OCI-LY7 (cell line): Measurements from ENCODE around the gene ZFP30. TPM values are rescaled to one million over a fixed set of nuclear protein-coding genes. Genes with fewer than 3 reads are reported as not detected.

Experiments used
- BruUV-seq: library from RNA; stranded (reverse); fragments of 400-500 nt; replicated peaks from 2 replicates; lab custom pipeline; 2021; lab: Mats Ljungman, UMichigan
- CTCF ChIA-PET: fragments of 300-600 bp; sonication (Branson Sonifier 250); formaldehyde crosslinking; loops from one replicate; lab custom pipeline; 2022; ENCODE audit warnings: antibody characterized with exemption; ENCODE audit not compliant: unreplicated experiment; lab: Charles Lee
- POLR2A ChIA-PET: fragments of 300-600 bp; sonication (Branson Sonifier 250); formaldehyde crosslinking; loops from one replicate; lab custom pipeline; 2022; ENCODE audit warnings: antibody characterized with exemption; lab: Charles Lee
- DNase-seq: peaks from one replicate; pipeline ENCODE4 v3.0.0-alpha.2; 2015; ENCODE audit warnings: low spot score
- H2AFZ ChIP-seq: fragments of 200-600 bp; sonication (generic), shearing (Covaris generic); 2 replicates; pipeline ENCODE4 v1.6.1; 2014; ENCODE audit warnings: mild to moderate bottlenecking, antibody characterized with exemption, low read length, moderate library complexity
- H3K27ac ChIP-seq: fragments of 200-600 bp; sonication (generic); 2 replicates; pipeline ENCODE4 v1.5.1; 2014; ENCODE audit warnings: mixed run types, low read depth, mild to moderate bottlenecking, moderate library complexity, low read length, inconsistent platforms; ENCODE audit not compliant: poor library complexity, severe bottlenecking
- H3K36me3 ChIP-seq: fragments of 200-600 bp; sonication (generic); 2 replicates; pipeline ENCODE4 v1.6.1; 2014; ENCODE audit warnings: mild to moderate bottlenecking, antibody characterized with exemption, low read length, moderate library complexity, mixed read lengths; ENCODE audit not compliant: insufficient read depth
- H3K4me1 ChIP-seq: fragments of 200-600 bp; sonication (generic); 2 replicates; pipeline ENCODE4 v1.5.1; 2014; ENCODE audit warnings: mild to moderate bottlenecking, low read length; ENCODE audit not compliant: insufficient read depth, poor library complexity, severe bottlenecking
- H3K4me2 ChIP-seq: fragments of 200-600 bp; sonication (generic); 2 replicates; pipeline ENCODE4 v1.6.1; 2014; ENCODE audit warnings: mild to moderate bottlenecking, low read length
- H3K4me3 ChIP-seq: fragments of 200-600 bp; sonication (generic); 2 replicates; pipeline ENCODE4 v1.5.1; 2014; ENCODE audit warnings: mild to moderate bottlenecking, low read depth, low read length; ENCODE audit not compliant: poor library complexity, severe bottlenecking
- H3K79me2 ChIP-seq: fragments of 200-600 bp; sonication (generic); 2 replicates; pipeline ENCODE4 v1.6.1; 2016; ENCODE audit warnings: low read depth, mild to moderate bottlenecking, low read length, moderate library complexity, mixed read lengths; ENCODE audit not compliant: insufficient read depth
- H3K9me2 ChIP-seq: fragments of 200-600 bp; sonication (generic); 2 replicates; pipeline ENCODE4 v1.6.1; 2016; ENCODE audit warnings: mild to moderate bottlenecking, low read length, mixed read lengths; ENCODE audit not compliant: insufficient read depth
- H3K9me3 ChIP-seq: fragments of 200-600 bp; sonication (generic); 2 replicates; pipeline ENCODE4 v1.6.1; 2014; ENCODE audit warnings: mild to moderate bottlenecking, mixed run types, low read length, mixed read lengths
- H4K20me1 ChIP-seq: fragments of 200-600 bp; sonication (generic); 2 replicates; pipeline ENCODE4 v1.6.1; 2014; ENCODE audit warnings: mild to moderate bottlenecking, antibody characterized with exemption, low read length, moderate library complexity, mixed read lengths; ENCODE audit not compliant: insufficient read depth
- EZH2phosphoT487 ChIP-seq: fragments of 200-600 bp; sonication (generic); IDR thresholded peaks from 2 replicates; pipeline ENCODE4 v1.6.1; 2018; ENCODE audit warnings: low read depth, borderline replicate concordance, mild to moderate bottlenecking, mixed run types, antibody characterized with exemption, low read length, moderate library complexity, mixed read lengths
- intact Hi-C: fragments of 100-400 bp; cut with micrococcal nuclease; formaldehyde crosslinking; loops from one replicate; pipeline ENCODE4 v1.10.0; 2022; ENCODE audit not compliant: unreplicated experiment
- total RNA-seq, 2 experiments: library from RNA; depleted of rRNA in 1 of 2; stranded (reverse); fragments of >200 nt in 1 of 2; shearing (Covaris generic) in 1 of 2; gene quantifications; 2 replicates each; pipeline ENCODE4 v1.2.3, GENCODE V29; 2014 to 2022
- TF ChIP-seq, protein P1 (sequence below): fragments of 200-600 bp; sonication (generic); conservative IDR thresholded peaks from 2 replicates; pipeline ENCODE4 v1.5.1; 2014; ENCODE audit warnings: mild to moderate bottlenecking, antibody characterized with exemption, low read length, moderate library complexity, mixed read lengths

ZFP30 gene
- total RNA-seq, 2 experiments from 2014 or later, result 6.2 to 12.8 TPM

- no peaks in the 10 kb centered on the region for H3K79me2 ChIP-seq
- ChIA-PET CTCF (no interaction called here), POLR2A (no interaction called here)
- no peak overlapping the region for H2AFZ ChIP-seq
- H4K20me1 ChIP-seq, result no peaks in the 10 kb centered on the region
- intact Hi-C loops, result no loop called here
- BruUV-seq, result no TSS peak
- no peak overlapping the region for H3K27ac ChIP-seq
- DNase-seq, result no peak
- no peaks in the 10 kb centered on the region for H3K4me1 ChIP-seq
- H3K9me3 ChIP-seq, result peaks cover 12% of the 10 kb centered on the region
- no peaks in the 10 kb centered on the region for H3K9me2 ChIP-seq
- TF ChIP-seq EZH2phosphoT487, result no peak
- TF ChIP-seq, protein P1, sequence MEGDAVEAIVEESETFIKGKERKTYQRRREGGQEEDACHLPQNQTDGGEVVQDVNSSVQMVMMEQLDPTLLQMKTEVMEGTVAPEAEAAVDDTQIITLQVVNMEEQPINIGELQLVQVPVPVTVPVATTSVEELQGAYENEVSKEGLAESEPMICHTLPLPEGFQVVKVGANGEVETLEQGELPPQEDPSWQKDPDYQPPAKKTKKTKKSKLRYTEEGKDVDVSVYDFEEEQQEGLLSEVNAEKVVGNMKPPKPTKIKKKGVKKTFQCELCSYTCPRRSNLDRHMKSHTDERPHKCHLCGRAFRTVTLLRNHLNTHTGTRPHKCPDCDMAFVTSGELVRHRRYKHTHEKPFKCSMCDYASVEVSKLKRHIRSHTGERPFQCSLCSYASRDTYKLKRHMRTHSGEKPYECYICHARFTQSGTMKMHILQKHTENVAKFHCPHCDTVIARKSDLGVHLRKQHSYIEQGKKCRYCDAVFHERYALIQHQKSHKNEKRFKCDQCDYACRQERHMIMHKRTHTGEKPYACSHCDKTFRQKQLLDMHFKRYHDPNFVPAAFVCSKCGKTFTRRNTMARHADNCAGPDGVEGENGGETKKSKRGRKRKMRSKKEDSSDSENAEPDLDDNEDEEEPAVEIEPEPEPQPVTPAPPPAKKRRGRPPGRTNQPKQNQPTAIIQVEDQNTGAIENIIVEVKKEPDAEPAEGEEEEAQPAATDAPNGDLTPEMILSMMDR, result no peak
- H3K4me2 ChIP-seq, result no peak overlapping the region
- H3K36me3 ChIP-seq, result peaks cover 33% of the 10 kb centered on the region
- no peak overlapping the region for H3K4me3 ChIP-seq
These were observed 40.1 kb upstream of the ZFP30 start for GRCh38 chr19:37695144-37695899.

- H3K9me3 ChIP-seq, result no peaks in the 10 kb centered on the region
- no peak overlapping the region for H3K27ac ChIP-seq
- H2AFZ ChIP-seq, result no peak overlapping the region
- peaks cover 11% of the 10 kb centered on the region for H3K36me3 ChIP-seq
- CTCF ChIA-PET, result no interaction called here
- no peak for TF ChIP-seq EZH2phosphoT487
- TF ChIP-seq, protein P1, result no peak
- intact Hi-C loops, result no loop called here
- no peaks in the 10 kb centered on the region for H3K4me1 ChIP-seq
- H3K79me2 ChIP-seq, result no peaks in the 10 kb centered on the region
- H3K4me3 ChIP-seq, result no peak overlapping the region
- no peaks in the 10 kb centered on the region for H3K9me2 ChIP-seq
- no peak overlapping the region for H3K4me2 ChIP-seq
- no TSS peak for BruUV-seq
- POLR2A ChIA-PET, result interaction anchor here (1.1 kb wide), 1 partner anchor 87 kb away, joined by 3 read pairs; no protein-coding TSS in a partner anchor
- no peak for DNase-seq
- no peaks in the 10 kb centered on the region for H4K20me1 ChIP-seq
These were observed 37.8 kb upstream of the ZFP30 start for GRCh38 chr19:37692956-37693620.
